Stimulated activated CD8-positive, alpha-beta memory T cell treated with anti-CD3 and anti-CD28 coated beads, Interleukin-4, amount 100 ng/mL, for 4 hours (primary cell): ENCODE data around the gene EYA3.
"Not testable (repeated sequence)": the region's sequence is repeated elsewhere in the genome, so short reads cannot be mapped to it uniquely, and the experiment has no call there.

Experiments
- DNase-seq, 2 donors: peaks; one replicate each; pipeline ENCODE4 v3.0.0-alpha.2; 2020; ENCODE audit warnings: low read depth in 2 of 2, low spot score in 1 of 2

EYA3 gene

GRCh38 chr1:28028873-28029654, 59.3 kb downstream of the EYA3 start:
- no peak for DNase-seq

DNA sequence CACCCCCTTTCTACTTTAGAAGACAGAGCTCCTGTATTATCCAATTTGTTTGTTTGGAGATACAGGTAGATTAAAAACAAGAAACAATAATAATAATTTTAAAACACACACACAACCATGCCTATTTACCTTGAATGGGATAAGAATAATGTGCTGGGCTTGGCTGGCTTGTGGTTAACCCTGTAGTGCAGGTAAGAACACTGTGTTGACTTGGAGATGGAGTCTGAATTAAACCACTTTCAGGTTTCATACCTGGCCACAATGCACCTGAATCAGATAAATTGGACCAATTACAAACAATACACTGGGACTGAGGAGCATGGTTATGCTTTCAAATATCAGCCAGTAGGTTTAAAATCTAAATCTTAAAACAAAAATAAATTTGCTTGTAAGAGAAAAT, 60.8 kb downstream of the EYA3 start:
- no peak for DNase-seq

DNA sequence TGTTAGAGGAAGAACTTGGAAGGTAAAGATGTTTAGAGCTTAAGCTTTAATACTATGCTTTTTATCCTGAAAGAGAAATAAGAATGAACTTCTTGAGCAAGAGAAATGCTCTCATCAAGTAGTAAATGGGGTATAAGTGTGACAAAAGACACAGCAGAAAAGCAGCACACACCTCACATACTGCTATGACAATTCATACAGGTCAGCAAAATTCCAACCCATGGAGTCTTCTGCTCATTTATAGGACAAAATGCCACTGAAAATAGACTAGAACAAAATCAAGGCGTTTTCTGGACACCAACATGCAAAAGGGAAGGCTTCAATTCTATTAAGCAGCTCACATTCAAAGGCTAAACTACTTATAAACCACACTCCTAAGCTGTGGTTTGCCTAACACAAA, 61.2 kb downstream of the EYA3 start:
- DNase-seq, result no peak

DNA sequence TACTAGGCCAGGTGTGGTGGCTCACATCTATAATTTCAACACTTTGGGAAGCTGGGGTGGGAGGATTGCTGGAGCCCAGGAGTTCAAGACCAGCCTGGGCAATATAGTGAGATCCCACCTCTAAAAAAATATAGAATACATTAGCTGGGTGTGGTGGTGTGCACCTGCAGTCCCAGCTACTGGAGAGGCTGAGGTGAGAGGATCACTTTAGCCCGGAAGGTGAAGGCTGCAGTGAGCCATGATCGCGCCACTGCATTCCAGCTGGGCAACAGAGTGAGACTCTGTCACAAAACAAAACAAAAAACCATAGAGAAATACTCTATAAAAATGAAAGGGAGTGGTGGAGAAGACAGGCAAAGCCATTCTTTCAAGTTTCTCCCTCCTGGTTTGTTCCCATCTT, 62.1 kb downstream of the EYA3 start:
- no peak for DNase-seq

DNA sequence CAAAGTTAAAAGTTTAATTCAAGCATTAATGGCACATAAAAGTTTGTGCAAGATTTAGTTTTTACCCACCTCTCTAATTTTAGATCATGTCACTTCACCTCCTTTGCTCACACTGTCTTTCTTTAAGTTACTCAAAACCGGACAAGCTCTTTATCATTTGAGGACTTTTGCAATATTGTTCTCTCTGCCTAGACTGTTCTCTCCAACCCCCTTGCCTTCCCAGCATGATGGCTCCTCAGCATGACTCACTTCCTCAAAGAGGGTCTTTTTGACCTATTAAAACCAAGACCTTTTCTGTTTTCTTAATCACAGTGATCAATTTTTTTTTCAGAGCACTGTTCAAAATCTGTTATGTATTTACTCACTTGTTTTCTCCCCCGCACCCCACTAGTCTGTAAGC, 67.3 kb downstream of the EYA3 start:
- DNase-seq, result no peak

DNA sequence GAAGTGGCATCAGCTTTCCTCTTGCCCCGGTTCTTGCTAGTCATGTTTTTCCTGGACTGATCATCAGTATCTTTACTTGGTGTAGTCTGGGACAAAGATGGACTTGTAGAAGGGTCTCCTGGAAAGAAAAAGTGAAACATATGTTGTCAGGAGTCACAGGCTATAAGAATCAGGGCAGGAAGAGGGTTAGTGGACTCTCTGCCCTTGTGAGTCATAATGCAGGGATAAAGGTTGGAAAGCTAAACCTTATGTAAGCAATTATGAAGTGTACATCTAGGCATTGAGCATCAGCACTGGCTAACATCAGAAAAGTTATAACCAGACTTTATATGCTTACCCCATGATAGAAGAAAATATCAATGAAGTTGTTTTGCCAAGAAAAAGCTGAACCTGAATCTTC, 77.4 kb downstream of the EYA3 start:
- DNase-seq, result no peak

- DNase-seq, result not testable (repeated sequence)
These were observed 85.3 kb downstream of the EYA3 start for GRCh38 chr1:28003117-28003516.

DNA sequence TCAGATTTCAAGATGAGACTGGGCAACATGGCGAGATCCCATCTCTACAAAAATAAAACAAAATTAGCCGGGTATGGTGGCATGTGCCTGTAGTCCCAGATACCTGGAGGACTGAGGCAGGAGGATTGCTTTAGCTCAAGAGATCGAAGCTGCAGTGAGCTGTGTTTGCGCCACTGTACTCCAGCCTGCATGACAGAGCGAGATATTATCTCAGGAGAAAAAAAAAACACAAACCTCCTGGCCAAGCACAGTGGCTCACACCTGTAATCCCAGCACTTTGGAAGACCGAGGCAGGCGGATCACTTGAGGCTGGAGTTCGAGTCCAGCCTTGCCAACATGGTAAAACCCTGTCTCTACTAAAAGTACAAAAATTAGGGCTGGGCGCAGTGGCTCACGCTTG, 85.8 kb downstream of the EYA3 start:
- no peak for DNase-seq

DNA sequence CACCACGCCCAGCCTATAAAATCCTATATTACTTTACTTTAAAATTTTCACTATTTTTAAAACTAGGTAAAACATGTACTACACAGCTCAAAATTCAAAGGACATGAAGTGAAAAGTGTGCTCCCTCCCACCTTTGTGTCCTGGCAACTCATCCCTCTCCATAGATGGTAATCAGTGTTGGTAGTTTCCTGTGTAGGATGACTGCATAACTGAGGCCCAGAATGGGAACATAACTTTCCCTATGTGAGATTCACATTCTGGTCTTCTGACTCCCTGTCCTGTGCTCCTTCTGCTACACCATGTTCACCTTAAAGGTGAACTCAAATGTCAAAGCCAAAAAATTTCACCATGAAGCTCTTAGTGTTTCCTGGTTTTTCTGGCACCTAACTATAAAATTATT, 89.4 kb downstream of the EYA3 start:
- DNase-seq, result no peak

GRCh38 chr1:27994526-27994925, 93.9 kb downstream of the EYA3 start:
- DNase-seq, result not testable (repeated sequence)

DNA sequence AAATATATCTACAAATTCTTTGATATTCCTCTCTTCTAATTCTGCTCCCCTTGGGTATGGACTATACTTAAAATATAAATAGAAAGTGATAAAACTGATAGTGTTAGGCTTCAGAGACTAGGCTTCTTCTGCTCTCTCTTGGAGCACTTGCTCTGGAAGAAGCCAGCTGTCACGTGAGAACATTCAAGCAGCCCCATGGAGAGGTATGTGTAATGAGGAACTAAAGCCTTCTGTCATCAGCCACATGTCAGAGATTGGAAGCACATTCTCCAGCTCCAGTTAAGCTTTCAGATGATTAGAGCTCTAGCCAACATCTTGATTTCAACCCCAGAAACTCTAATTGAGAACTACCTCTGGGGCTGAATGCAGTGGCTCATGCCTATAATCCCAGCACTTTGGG, 94.3 kb downstream of the EYA3 start:
- DNase-seq, result no peak

- DNase-seq, result no peak
These were observed 95.2 kb downstream of the EYA3 start for GRCh38 chr1:27993241-27993640.

DNA sequence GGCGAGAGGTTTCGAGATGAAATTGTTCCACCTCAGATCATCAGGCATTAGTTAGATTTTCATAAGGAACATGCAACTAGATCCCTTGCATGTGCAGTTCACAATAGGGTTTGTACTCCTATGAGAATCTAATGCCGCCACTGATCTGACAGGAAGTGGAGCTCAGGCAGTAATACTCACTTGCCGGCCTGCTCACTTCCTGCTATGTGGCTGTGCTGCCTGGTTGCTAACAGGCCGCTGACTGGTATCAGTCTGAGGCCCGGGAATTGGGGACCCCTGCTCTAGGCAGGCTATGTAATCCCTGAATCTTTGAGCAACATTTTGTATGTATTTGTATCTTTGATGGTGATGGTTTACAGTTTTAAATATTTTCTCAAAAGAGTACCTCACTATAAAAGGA, 96.1 kb downstream of the EYA3 start:
- peak; percentile 4 to 9 for DNase-seq

GRCh38 chr1:27990920-27991537, 97.4 kb downstream of the EYA3 start:
- DNase-seq, result no peak

DNA sequence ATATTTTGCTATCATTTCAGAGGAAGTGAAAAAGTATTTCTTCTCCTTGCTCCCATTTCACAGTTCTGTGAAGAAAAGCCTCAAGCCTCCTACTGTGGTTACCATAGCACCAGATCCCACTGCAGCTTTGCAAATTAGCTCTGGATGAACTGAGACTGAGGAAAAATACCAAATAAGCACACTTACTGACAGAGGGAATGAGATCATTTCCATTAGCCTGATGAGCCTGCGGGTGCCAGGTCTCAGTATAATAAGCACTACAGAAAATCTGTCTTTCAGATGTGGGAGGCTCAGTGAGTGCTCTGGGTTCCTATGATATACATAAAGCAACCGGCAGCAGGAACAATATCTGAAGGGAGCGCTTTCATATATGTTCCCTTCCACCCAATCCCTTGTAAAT, 107.3 kb downstream of the EYA3 start:
- DNase-seq, result no peak

DNA sequence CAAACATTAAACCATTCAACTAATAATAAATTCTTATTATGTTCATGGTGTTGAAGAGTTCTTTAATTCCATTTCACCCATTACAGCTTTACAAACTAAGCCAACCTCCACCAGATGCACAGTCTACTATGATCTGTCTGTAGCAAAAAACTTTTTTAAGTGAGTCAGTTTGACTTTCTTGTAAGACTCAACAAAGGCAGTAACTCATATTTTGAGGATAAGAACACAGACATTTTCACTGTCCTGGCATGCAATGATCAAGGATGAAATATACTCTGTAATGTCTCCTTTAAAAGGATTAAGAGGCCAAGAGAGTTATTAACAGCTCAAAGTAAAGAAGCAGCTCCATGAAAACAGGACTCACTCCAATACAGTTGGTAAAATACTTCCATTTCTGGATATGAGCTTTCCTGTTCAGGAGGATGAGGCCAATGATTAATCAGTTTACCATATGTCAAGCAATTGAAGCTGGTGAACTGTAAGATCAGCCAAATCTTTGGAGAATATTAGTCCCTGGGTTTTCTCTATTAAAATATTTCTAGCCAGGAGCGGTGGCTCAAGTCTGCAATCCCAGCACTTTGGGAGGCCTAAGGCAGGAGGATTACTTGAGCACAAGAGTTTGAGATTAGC, 108.1 kb downstream of the EYA3 start:
- no peak for DNase-seq

GRCh38 chr1:27979859-27980201, 108.6 kb downstream of the EYA3 start:
- no peak for DNase-seq

GRCh38 chr1:27979151-27979858, 109.1 kb downstream of the EYA3 start:
- no peak for DNase-seq

DNA sequence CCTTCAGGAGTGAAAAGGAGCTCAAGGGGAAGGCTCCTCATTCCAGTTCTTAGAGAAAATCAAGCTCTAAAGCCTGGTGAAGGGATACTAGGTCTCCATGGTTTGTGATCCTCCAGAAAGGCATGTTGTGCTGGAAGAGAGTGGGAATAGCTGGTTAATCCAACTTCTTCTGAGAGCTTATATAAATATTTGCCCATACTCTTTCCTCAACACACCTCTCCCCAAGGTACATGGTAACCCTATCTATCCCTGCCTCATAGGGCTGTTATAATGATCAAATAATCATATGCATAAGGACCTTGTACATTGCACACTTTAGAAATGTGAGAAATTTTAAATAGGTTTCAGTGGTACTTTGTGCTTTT, 114.0 kb downstream of the EYA3 start:
- no peak for DNase-seq

- no peak for DNase-seq
These were observed 114.5 kb downstream of the EYA3 start for GRCh38 chr1:27973771-27974416.

- DNase-seq, result no peak
These were observed 116.3 kb downstream of the EYA3 start for GRCh38 chr1:27972141-27972540.

DNA sequence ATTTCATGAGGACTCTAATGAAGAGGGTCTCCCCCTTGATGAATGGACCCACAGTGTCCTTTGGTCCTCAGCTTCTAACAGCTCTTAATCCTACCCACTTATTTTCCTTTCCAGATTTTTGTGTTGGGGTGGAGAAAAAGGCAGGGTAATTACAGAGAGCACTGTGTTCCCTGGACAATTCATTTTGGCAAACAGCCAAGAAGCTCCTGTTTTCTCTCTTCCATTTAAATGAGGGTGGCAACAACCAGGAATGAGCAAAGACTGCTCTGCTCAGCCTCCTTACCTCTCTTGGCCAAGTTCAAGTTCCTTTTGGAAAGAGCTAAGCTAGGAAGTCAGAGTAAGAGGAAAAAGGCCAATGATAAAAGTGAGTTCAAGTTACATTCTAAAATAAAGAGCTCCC, 116.7 kb downstream of the EYA3 start:
- no peak for DNase-seq
